ENCODE measurements around the gene LTBP4.

DNA sequence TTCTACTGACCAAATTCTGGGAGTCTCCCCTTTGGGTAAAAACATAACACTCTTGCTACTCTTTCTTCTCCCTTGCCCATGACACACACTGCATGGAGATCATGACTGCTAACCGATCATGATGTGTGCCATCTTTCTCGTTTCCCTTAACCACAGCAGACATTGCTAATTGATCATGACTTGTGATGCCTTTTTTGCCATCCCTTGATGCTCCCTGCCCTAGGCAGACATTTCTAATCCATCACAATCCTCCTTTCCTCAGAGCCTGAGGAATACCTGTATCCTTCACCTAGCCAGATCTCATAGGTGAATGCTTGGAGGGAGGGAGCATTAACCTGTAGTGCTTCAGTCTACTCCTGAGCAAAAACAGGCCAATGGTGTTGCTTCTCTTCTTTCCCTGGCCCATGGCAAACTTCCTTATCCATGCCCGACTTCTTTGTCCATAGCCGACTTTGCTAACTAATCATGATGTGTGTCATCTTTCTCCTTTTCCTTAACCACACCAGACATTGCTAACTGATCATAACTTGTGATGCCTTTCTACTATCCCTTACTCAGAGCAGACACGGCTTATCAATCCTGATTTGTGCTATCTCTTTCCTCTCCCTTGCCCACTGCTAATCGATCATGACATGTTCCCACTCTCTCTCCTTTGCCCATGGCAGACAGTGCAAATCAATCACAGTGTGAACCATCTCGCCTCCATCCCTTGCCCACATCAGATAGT is 71.6 kb downstream of the LTBP4 start:
- no peak for TF ChIP-seq CTCF (IDR thresholded peaks at IDR 0.05)
- TF ChIP-seq, protein P1, sequence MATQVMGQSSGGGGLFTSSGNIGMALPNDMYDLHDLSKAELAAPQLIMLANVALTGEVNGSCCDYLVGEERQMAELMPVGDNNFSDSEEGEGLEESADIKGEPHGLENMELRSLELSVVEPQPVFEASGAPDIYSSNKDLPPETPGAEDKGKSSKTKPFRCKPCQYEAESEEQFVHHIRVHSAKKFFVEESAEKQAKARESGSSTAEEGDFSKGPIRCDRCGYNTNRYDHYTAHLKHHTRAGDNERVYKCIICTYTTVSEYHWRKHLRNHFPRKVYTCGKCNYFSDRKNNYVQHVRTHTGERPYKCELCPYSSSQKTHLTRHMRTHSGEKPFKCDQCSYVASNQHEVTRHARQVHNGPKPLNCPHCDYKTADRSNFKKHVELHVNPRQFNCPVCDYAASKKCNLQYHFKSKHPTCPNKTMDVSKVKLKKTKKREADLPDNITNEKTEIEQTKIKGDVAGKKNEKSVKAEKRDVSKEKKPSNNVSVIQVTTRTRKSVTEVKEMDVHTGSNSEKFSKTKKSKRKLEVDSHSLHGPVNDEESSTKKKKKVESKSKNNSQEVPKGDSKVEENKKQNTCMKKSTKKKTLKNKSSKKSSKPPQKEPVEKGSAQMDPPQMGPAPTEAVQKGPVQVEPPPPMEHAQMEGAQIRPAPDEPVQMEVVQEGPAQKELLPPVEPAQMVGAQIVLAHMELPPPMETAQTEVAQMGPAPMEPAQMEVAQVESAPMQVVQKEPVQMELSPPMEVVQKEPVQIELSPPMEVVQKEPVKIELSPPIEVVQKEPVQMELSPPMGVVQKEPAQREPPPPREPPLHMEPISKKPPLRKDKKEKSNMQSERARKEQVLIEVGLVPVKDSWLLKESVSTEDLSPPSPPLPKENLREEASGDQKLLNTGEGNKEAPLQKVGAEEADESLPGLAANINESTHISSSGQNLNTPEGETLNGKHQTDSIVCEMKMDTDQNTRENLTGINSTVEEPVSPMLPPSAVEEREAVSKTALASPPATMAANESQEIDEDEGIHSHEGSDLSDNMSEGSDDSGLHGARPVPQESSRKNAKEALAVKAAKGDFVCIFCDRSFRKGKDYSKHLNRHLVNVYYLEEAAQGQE (IDR thresholded peaks at IDR 0.05; ENCODE audit: insufficient read depth in 1 of 2, low read depth in 2 of 2, low read length in 1 of 2): no peak
- TF ChIP-seq POLR2AphosphoS5 (IDR thresholded peaks at IDR 0.05; ENCODE audit: low read depth, low read length): no peak
- TF ChIP-seq TCF7L2 (IDR thresholded peaks at IDR 0.05; ENCODE audit: low read depth, low read length): no peak
- no peak for TF ChIP-seq SIN3A (IDR thresholded peaks at IDR 0.05; ENCODE audit: borderline replicate concordance, insufficient read depth, low read depth, low read length)
